Measurements from ENCODE around the gene GNAO1. TPM values are rescaled to one million over a fixed set of nuclear protein-coding genes. Genes with fewer than 3 reads are reported as not detected.
"Not testable (repeated sequence)": the region's sequence is repeated elsewhere in the genome, so short reads cannot be mapped to it uniquely, and the experiment has no call there.

Gene GNAO1
- total and polyA plus RNA-seq, 2 of the 13 experiments (the other 11 are each of a cell fraction or from before 2014, with no cell fraction given): not detected

GRCh38 chr16:56396724-56397123 lies 205.4 kb downstream of the GNAO1 start:
- DNase-seq (ENCODE audit: low spot score); H3K4me2 ChIP-seq (ENCODE audit: low read depth, low read length); POLR2A ChIA-PET; in situ Hi-C loops (cut with HindIII; ENCODE audit: extremely low pct_ligation_motif_present, low pct_unique_long_range_greater_than_20kb); H3K4me3 ChIP-seq (replicated peaks in 1 of 3; ENCODE audit: insufficient read depth in 1 of 3, low read depth in 2 of 3, low read length in 3 of 3); ATAC-seq; H3K9ac ChIP-seq (ENCODE audit: insufficient read depth, low read depth, low read length); H3K4me1 ChIP-seq (ENCODE audit: insufficient read depth, low read length); H3K79me2 ChIP-seq (ENCODE audit: insufficient read depth, low read length); CTCF ChIA-PET (ENCODE audit: low intra/inter-chr PET ratio, low total read pairs); H4K20me1 ChIP-seq (ENCODE audit: insufficient read depth, low read length); BruUV-seq (replicated peaks); H3K9me3 ChIP-seq (ENCODE audit: low read length); intact Hi-C loops (cut with micrococcal nuclease; ENCODE audit: unreplicated experiment); H3K27ac ChIP-seq (ENCODE audit: extremely low read length, insufficient read depth, low read length); H2AFZ ChIP-seq (ENCODE audit: low read length); H3K27me3 ChIP-seq (ENCODE audit: control insufficient read depth in 1 of 2, insufficient read depth in 2 of 2, low read length in 2 of 2); FAIRE-seq: not testable (repeated sequence)
- WGBS (ENCODE audit: low lambda C conversion rate): 98% methylated on average over 3 of the region's 3 CpGs
- H3K36me3 ChIP-seq (replicated peaks in 1 of 2; ENCODE audit: control insufficient read depth in 1 of 2, insufficient read depth in 2 of 2, low read length in 2 of 2): peaks cover 11 to 31% of the 10 kb centered on the region in 2 experiments

GRCh38 chr16:56399047-56399446 lies 207.8 kb downstream of the GNAO1 start:
- no peak overlapping the region for H2AFZ ChIP-seq (ENCODE audit: low read length)
- FAIRE-seq (no peak), DNase-seq (ENCODE audit: low spot score) (no peak), ATAC-seq (no peak)
- H3K9me3 ChIP-seq (ENCODE audit: low read length): no peaks in the 10 kb centered on the region
- ChIA-PET POLR2A (no interaction called here), CTCF (ENCODE audit: low intra/inter-chr PET ratio, low total read pairs) (no interaction called here)
- in situ Hi-C loops (cut with HindIII; ENCODE audit: extremely low pct_ligation_motif_present, low pct_unique_long_range_greater_than_20kb): no loop called here
- BruUV-seq (replicated peaks): no TSS peak
- H3K4me1 ChIP-seq (ENCODE audit: insufficient read depth, low read length): no peaks in the 10 kb centered on the region
- no peak overlapping the region for H3K9ac ChIP-seq (ENCODE audit: insufficient read depth, low read depth, low read length)
- H3K27ac ChIP-seq (ENCODE audit: extremely low read length, insufficient read depth, low read length): no peak overlapping the region
- no peak overlapping the region for H3K4me2 ChIP-seq (ENCODE audit: low read depth, low read length)
- WGBS (ENCODE audit: low lambda C conversion rate): 97% methylated on average over 2 of the region's 2 CpGs
- intact Hi-C loops (cut with micrococcal nuclease; ENCODE audit: unreplicated experiment): no loop called here
- H3K27me3 ChIP-seq (ENCODE audit: control insufficient read depth in 1 of 2, insufficient read depth in 2 of 2, low read length in 2 of 2): no peaks in the 10 kb centered on the region
- H4K20me1 ChIP-seq (ENCODE audit: insufficient read depth, low read length): no peaks in the 10 kb centered on the region
- peaks cover 15 to 46% of the 10 kb centered on the region in 2 experiments for H3K36me3 ChIP-seq (replicated peaks in 1 of 2; ENCODE audit: control insufficient read depth in 1 of 2, insufficient read depth in 2 of 2, low read length in 2 of 2)
- no peak overlapping the region for H3K4me3 ChIP-seq (replicated peaks in 1 of 3; ENCODE audit: insufficient read depth in 1 of 3, low read depth in 2 of 3, low read length in 3 of 3)
- H3K79me2 ChIP-seq (ENCODE audit: insufficient read depth, low read length): no peaks in the 10 kb centered on the region
- TF ChIP-seq ZNF281 (CRISPR knock-in tag; IDR thresholded peaks at IDR 0.05; ENCODE audit: borderline replicate concordance) (no peak), HOXA7 (CRISPR knock-in tag; IDR thresholded peaks at IDR 0.05) (no peak), REST (IDR thresholded peaks at IDR 0.05; ENCODE audit: borderline replicate concordance in 1 of 2, low read depth in 1 of 2, low read length in 2 of 2) (no peak), ZNF383 (CRISPR knock-in tag; IDR thresholded peaks at IDR 0.05; ENCODE audit: borderline replicate concordance) (no peak), ZFY (CRISPR knock-in tag; IDR thresholded peaks at IDR 0.05) (no peak), MLXIP (CRISPR knock-in tag; IDR thresholded peaks at IDR 0.05; ENCODE audit: borderline replicate concordance) (no peak), NKX3-1 (CRISPR knock-in tag; IDR thresholded peaks at IDR 0.05) (no peak), SALL1 (CRISPR knock-in tag; IDR thresholded peaks at IDR 0.05) (no peak), MEF2D (CRISPR knock-in tag; IDR thresholded peaks at IDR 0.05) (no peak)

All from HepG2 (cell line).